ENCODE results near the gene HELZ. TPM values are rescaled to one million over a fixed set of nuclear protein-coding genes. Genes with fewer than 3 reads are reported as not detected.

HELZ gene
- total RNA-seq, 1 experiment from 2014 or later: 40.5 TPM

GRCh38 chr17:67229109-67229955, 15.7 kb downstream of the HELZ start:
- Histone ChIP-seq H3K27me3 (ENCODE audit: insufficient read depth, low read length) (no peaks in the 10 kb centered on the region), H3K9ac (ENCODE audit: low read length) (no peak overlapping the region), H2AFZ (ENCODE audit: low read depth, low read length, poor library complexity, severe bottlenecking) (no peak overlapping the region), H3K27ac (ENCODE audit: low read depth, low read length) (no peak overlapping the region), H3K9me3 (ENCODE audit: control insufficient read depth in 1 of 2, insufficient read depth in 1 of 2, low read depth in 1 of 2, low read length in 2 of 2) (no peaks in the 10 kb centered on the region), H3K4me3 (replicated peaks in 1 of 2; ENCODE audit: low read depth in 1 of 2, low read length in 2 of 2) (no peak overlapping the region), H3K4me2 (ENCODE audit: low read length) (no peak overlapping the region), H3K9me2 (ENCODE audit: insufficient read depth) (no peaks in the 10 kb centered on the region), H3K4me1 (ENCODE audit: control insufficient read depth in 1 of 2, insufficient read depth in 2 of 2, low read length in 2 of 2) (no peaks in the 10 kb centered on the region), H3K36me3 (ENCODE audit: control insufficient read depth in 1 of 2, insufficient read depth in 2 of 2, low read length in 2 of 2) (no peaks in the 10 kb centered on the region), H3K79me2 (ENCODE audit: insufficient read depth, low read length) (peaks cover 44% of the 10 kb centered on the region), H4K20me1 (ENCODE audit: insufficient read depth) (peaks cover 3% of the 10 kb centered on the region)
- ChIA-PET CTCF (interaction anchor here (1.0 kb wide), 1 partner anchor 8 kb away, joined by 7 read pairs; no protein-coding TSS in a partner anchor), RAD21 (ENCODE audit: low non-redundant PET in 1 of 2, low total read pairs in 2 of 2, uncharacterized antibody in 2 of 2, unreplicated experiment in 2 of 2) (no interaction called here), POLR2A (no interaction called here)
- DNase-seq (ENCODE audit: low read depth, low spot score) (no peak), ATAC-seq (no peak)
- BruUV-seq (replicated peaks): no TSS peak
- intact Hi-C loops (cut with micrococcal nuclease): no loop called here
- TF ChIP-seq CBX3 (IDR thresholded peaks at IDR 0.05; ENCODE audit: low read depth) (no peak), EGR1 (IDR thresholded peaks at IDR 0.05; ENCODE audit: low read depth) (no peak), CEBPB (IDR thresholded peaks at IDR 0.05; ENCODE audit: low read depth) (no peak)

- Histone ChIP-seq H3K27me3 (ENCODE audit: insufficient read depth, low read length) (no peaks in the 10 kb centered on the region), H3K36me3 (ENCODE audit: control insufficient read depth in 1 of 2, insufficient read depth in 2 of 2, low read length in 2 of 2) (no peaks in the 10 kb centered on the region), H3K79me2 (ENCODE audit: insufficient read depth, low read length) (peaks cover 50% of the 10 kb centered on the region), H3K4me2 (ENCODE audit: low read length) (no peak overlapping the region), H3K4me1 (ENCODE audit: control insufficient read depth in 1 of 2, insufficient read depth in 2 of 2, low read length in 2 of 2) (peaks cover 0 to 6% of the 10 kb centered on the region in 2 experiments; a peak in 2 of 4 replicates), H3K4me3 (replicated peaks in 1 of 2; ENCODE audit: low read depth in 1 of 2, low read length in 2 of 2) (no peak overlapping the region), H3K9me3 (ENCODE audit: control insufficient read depth in 1 of 2, insufficient read depth in 1 of 2, low read depth in 1 of 2, low read length in 2 of 2) (no peaks in the 10 kb centered on the region), H4K20me1 (ENCODE audit: insufficient read depth) (peaks cover 3% of the 10 kb centered on the region), H2AFZ (ENCODE audit: low read depth, low read length, poor library complexity, severe bottlenecking) (no peak overlapping the region), H3K9me2 (ENCODE audit: insufficient read depth) (no peaks in the 10 kb centered on the region), H3K9ac (ENCODE audit: low read length) (no peak overlapping the region), H3K27ac (ENCODE audit: low read depth, low read length) (no peak overlapping the region)
- intact Hi-C loops (cut with micrococcal nuclease): no loop called here
- CTCF ChIA-PET: no interaction called here
- DNase-seq (ENCODE audit: low read depth, low spot score): no peak
- POLR2A ChIA-PET: no interaction called here
- RAD21 ChIA-PET (ENCODE audit: low non-redundant PET in 1 of 2, low total read pairs in 2 of 2, uncharacterized antibody in 2 of 2, unreplicated experiment in 2 of 2): no interaction called here
- no peak for ATAC-seq
- BruUV-seq (replicated peaks): no TSS peak
- TF ChIP-seq ELF1 (IDR thresholded peaks at IDR 0.05; ENCODE audit: borderline replicate concordance, low read depth): no peak
- TF ChIP-seq ZBTB33 (IDR thresholded peaks at IDR 0.05; ENCODE audit: extremely low read depth, insufficient replicate concordance, low read length): no peak
- TF ChIP-seq CBX3 (IDR thresholded peaks at IDR 0.05; ENCODE audit: low read depth): no peak
- TF ChIP-seq RAD21 (IDR thresholded peaks at IDR 0.05; ENCODE audit: low read depth): no peak
- TF ChIP-seq TCF7L2 (IDR thresholded peaks at IDR 0.05; ENCODE audit: borderline replicate concordance, extremely low read depth, insufficient read depth, insufficient read length): no peak
- TF ChIP-seq FOSL1 (IDR thresholded peaks at IDR 0.05; ENCODE audit: low read depth): no peak
- TF ChIP-seq EZH2phosphoT487 (IDR thresholded peaks at IDR 0.05; ENCODE audit: borderline replicate concordance): no peak
- TF ChIP-seq EZH2 (IDR thresholded peaks at IDR 0.05): no peak
- TF ChIP-seq ZNF274 (IDR thresholded peaks at IDR 0.05; ENCODE audit: low read depth, low read length): no peak
- no peak for TF ChIP-seq POLR2A (IDR thresholded peaks at IDR 0.05; ENCODE audit: borderline replicate concordance, extremely low read depth, insufficient read depth, insufficient read length)
- no peak for TF ChIP-seq EGR1 (IDR thresholded peaks at IDR 0.05; ENCODE audit: low read depth)
- TF ChIP-seq MAX (IDR thresholded peaks at IDR 0.05): no peak
- no peak for TF ChIP-seq YY1 (IDR thresholded peaks at IDR 0.05; ENCODE audit: extremely low read depth, insufficient replicate concordance, low read depth, low read length)
- no peak for TF ChIP-seq ZFX (IDR thresholded peaks at IDR 0.05)
Measured at GRCh38 chr17:67227488-67227887, 17.5 kb downstream of the HELZ start.
